ENCODE data around the gene UBAP2.

DNA sequence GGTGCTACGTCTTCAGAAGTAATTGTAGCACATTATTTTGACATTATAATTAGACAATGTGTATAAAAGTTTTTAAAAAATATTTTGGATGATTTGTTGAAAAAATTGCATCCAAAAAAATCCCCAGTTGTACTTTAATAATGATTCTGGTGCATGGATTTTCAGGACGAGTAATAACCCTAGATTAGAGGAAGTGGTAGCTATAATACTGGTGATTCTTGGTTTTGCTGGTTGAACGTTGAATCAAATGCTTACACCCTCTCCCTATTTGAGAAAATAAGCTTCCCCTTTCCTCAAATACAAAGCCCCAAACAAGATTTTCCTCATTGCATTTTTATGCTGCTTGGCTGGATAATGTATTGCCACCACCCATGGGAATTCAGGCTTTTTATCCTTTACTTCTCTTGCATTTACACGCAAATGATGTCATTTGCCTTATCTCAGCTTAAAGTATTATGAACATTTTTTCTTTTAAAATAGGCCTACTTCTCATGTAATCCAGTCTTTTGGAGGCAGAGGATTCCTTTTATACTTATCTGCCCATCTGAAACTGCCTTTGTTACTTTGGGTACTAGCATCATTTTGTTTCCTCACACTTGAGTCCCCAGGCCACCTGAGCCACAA lies 145.4 kb downstream of the UBAP2 start:
- no peak for TF ChIP-seq CTCF (IDR thresholded peaks at IDR 0.05)
- no peak for TF ChIP-seq EP300 (IDR thresholded peaks at IDR 0.05)

Data from tibial nerve (tissue), 4 donors.